Prostate gland (tissue), 2 donors: ENCODE measurements around the gene YEATS2. TPM values are rescaled to one million over a fixed set of nuclear protein-coding genes. Genes with fewer than 3 reads are reported as not detected.

Experiments
- DNase-seq: peaks from one replicate; pipeline ENCODE4 v3.0.0-alpha.2; 2019; ENCODE audit warnings: low spot score
- H3K27ac ChIP-seq, 2 donors: fragments of 200-600 bp; sonication (generic); 2 replicates each; pipeline ENCODE4 v1.5.1; 2017 to 2019
- H3K27me3 ChIP-seq: fragments of 200-600 bp; sonication (generic); replicated peaks from 2 replicates; pipeline ENCODE4 v1.5.1; 2019; ENCODE audit not compliant: insufficient read depth
- H3K36me3 ChIP-seq, 2 donors: fragments of 200-600 bp; sonication (generic); 1 replicate in 1 of 2; 2 replicates in 1 of 2; pipeline versions ENCODE4 v1.5.1 to v1.8.1; 2017 to 2019
- H3K4me1 ChIP-seq: fragments of 200-600 bp; sonication (generic); replicated peaks from 2 replicates; pipeline ENCODE4 v1.5.1; 2019
- H3K4me3 ChIP-seq, 2 donors: fragments of 200-600 bp; sonication (generic); 2 replicates each; pipeline ENCODE4 v1.5.1; 2017 to 2019
- H3K9me3 ChIP-seq: fragments of 200-600 bp; sonication (generic); 2 replicates; pipeline ENCODE4 v1.5.1; 2017
- CTCF ChIP-seq, 4 experiments: fragments of 200-600 bp in 2 of 4; fragments of 450-650 bp in 2 of 4; sonication (generic) in 2 of 4; IDR thresholded peaks; 1 replicate in 3 of 4; 2 replicates in 1 of 4; pipeline ENCODE4 v1.5.1; 2016 to 2019; ENCODE audit warnings: antibody characterized with exemption in 4 of 4, mild to moderate bottlenecking in 2 of 4, moderate library complexity in 2 of 4
- POLR2A ChIP-seq: fragments of 450-650 bp; IDR thresholded peaks from one replicate; pipeline ENCODE4 v1.6.1; 2016; ENCODE audit warnings: antibody characterized with exemption, mild to moderate bottlenecking
- POLR2AphosphoS5 ChIP-seq: sonication (generic); formaldehyde crosslinking; IDR thresholded peaks from one replicate; pipeline ENCODE4 v1.6.1; 2017; ENCODE audit warnings: antibody characterized with exemption
- WGBS: methylation state at CpG from one replicate; pipeline ENCODE4 v1.1.5; 2018; 5-methylcytosine and 5-hydroxymethylcytosine counted together
- intact Hi-C: fragments of 100-400 bp; cut with DNase I; formaldehyde crosslinking; loops from one replicate; pipeline ENCODE4 v1.14.2; 2022
- total RNA-seq, 2 donors: library from RNA; depleted of rRNA; stranded (reverse); fragments of >200 nt; gene quantifications; one replicate each; pipeline ENCODE4 v1.1.0, GENCODE V29; 2016

The YEATS2 gene
- total RNA-seq, 2 donors from 2014 or later: 24.1 to 24.8 TPM

- DNase-seq: no peak
- Histone ChIP-seq H3K4me3 (no peak overlapping the region), H3K27ac (no peak overlapping the region), H3K36me3 (no peaks in the 10 kb centered on the region), H3K4me1 (no peaks in the 10 kb centered on the region), H3K27me3 (no peaks in the 10 kb centered on the region), H3K9me3 (no peaks in the 10 kb centered on the region)
- WGBS: 94% methylated on average over 16 of the region's 16 CpGs
- TF ChIP-seq POLR2A (no peak), POLR2AphosphoS5 (no peak), CTCF (IDR thresholded peaks at IDR 0.05) (no peak)
- intact Hi-C loops: no loop called here
These were observed 93.1 kb downstream of the YEATS2 start for GRCh38 chr3:183790700-183791099.

- no peak overlapping the region for H3K4me3 ChIP-seq
- 87% methylated on average over 6 of the region's 6 CpGs for WGBS
- H3K36me3 ChIP-seq: no peaks in the 10 kb centered on the region
- H3K9me3 ChIP-seq: no peaks in the 10 kb centered on the region
- intact Hi-C loops: no loop called here
- no peak for TF ChIP-seq POLR2A
- no peak for TF ChIP-seq CTCF (IDR thresholded peaks at IDR 0.05)
- no peak for TF ChIP-seq POLR2AphosphoS5
- no peaks in the 10 kb centered on the region for H3K4me1 ChIP-seq
- H3K27ac ChIP-seq: no peak overlapping the region
- no peak for DNase-seq
- no peaks in the 10 kb centered on the region for H3K27me3 ChIP-seq
These were observed 95.4 kb downstream of the YEATS2 start for GRCh38 chr3:183792976-183793375.

- Histone ChIP-seq H3K36me3 (no peaks in the 10 kb centered on the region), H3K27me3 (no peaks in the 10 kb centered on the region), H3K4me1 (no peaks in the 10 kb centered on the region), H3K27ac (no peak overlapping the region), H3K9me3 (no peaks in the 10 kb centered on the region), H3K4me3 (no peak overlapping the region)
- DNase-seq: no peak
- intact Hi-C loops: no loop called here
- TF ChIP-seq CTCF (IDR thresholded peaks at IDR 0.05) (no peak), POLR2A (no peak), POLR2AphosphoS5 (no peak)
- WGBS: 87% methylated on average over 4 of the region's 4 CpGs
These were observed 96.9 kb downstream of the YEATS2 start for GRCh38 chr3:183794452-183794851.

- no peak for TF ChIP-seq CTCF (IDR thresholded peaks at IDR 0.05)
- TF ChIP-seq POLR2A: no peak
- TF ChIP-seq POLR2AphosphoS5: no peak
- 91% methylated on average over 6 of the region's 6 CpGs for WGBS
- Histone ChIP-seq H3K36me3 (no peaks in the 10 kb centered on the region), H3K27me3 (no peaks in the 10 kb centered on the region), H3K4me3 (no peak overlapping the region), H3K27ac (no peak overlapping the region), H3K9me3 (no peaks in the 10 kb centered on the region), H3K4me1 (no peaks in the 10 kb centered on the region)
- no peak for DNase-seq
- intact Hi-C loops: no loop called here
These were observed 98.8 kb downstream of the YEATS2 start for GRCh38 chr3:183796372-183796771.

- Histone ChIP-seq H3K27ac (no peak overlapping the region), H3K4me3 (no peak overlapping the region), H3K4me1 (no peaks in the 10 kb centered on the region), H3K9me3 (no peaks in the 10 kb centered on the region), H3K36me3 (no peaks in the 10 kb centered on the region), H3K27me3 (no peaks in the 10 kb centered on the region)
- WGBS: 93% methylated on average over 9 of the region's 9 CpGs
- intact Hi-C loops: no loop called here
- no peak for DNase-seq
- TF ChIP-seq CTCF (IDR thresholded peaks at IDR 0.05) (no peak), POLR2AphosphoS5 (no peak), POLR2A (no peak)
These were observed 100.4 kb downstream of the YEATS2 start for GRCh38 chr3:183797996-183798395.
